GM18870 (cell line): ENCODE measurements around the gene MPZL3.
"Not testable (repeated sequence)": the region's sequence is repeated elsewhere in the genome, so short reads cannot be mapped to it uniquely, and the experiment has no call there.

Experiments used
- ATAC-seq: cut with Tn5 transposase; IDR thresholded peaks from one replicate; pipeline ENCODE4 v1.9.1; 2021; ENCODE audit warnings: moderate library complexity; ENCODE audit not compliant: unreplicated experiment

Gene MPZL3

GRCh38 chr11:118186346-118187107, 65.6 kb downstream of the MPZL3 start:
- no peak for ATAC-seq

GRCh38 chr11:118184784-118185579, 67.2 kb downstream of the MPZL3 start:
- no peak for ATAC-seq

DNA sequence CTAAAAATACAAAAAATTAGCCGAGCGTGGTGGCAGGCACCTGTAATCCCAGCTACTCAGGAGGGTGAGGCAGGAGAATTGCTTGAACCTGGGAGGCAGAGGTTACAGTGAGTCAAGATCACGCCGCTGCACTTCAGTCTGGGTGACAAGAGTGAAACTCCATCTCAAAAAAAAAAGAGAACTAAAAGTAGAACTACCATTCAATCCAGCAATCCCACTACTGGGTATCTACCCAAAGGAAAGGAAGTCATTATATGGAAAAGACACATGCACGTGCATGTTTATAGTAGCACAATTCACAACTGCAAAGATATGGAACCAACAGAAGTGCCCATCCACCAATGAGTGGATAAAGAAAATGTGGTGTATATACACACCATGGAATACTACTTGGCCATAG, 68.5 kb downstream of the MPZL3 start:
- not testable (repeated sequence) for ATAC-seq

- no peak for ATAC-seq
Measured at GRCh38 chr11:118180300-118180703, 71.9 kb downstream of the MPZL3 start.

DNA sequence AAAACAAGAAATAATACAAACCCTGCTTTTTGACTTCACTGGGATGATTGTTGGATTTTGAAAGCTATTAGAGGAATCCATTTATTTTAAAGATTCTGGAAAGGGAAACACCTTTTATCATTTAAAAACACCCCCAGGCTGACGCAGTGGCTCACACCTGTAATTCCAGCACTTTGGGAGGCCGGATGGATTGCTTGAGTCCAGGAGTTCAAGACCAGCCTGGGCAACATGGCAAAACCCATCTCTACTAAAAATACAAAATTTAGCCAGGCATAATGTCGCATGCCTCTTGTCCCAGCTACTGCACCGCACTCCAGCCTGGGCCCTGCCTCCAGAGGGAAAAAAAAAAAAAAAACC, 75.4 kb downstream of the MPZL3 start:
- no peak for ATAC-seq
